OCI-LY1 (cell line): Measurements from ENCODE around the gene MAGI1.

ENCODE experiments used
- CTCF ChIP-seq: fragments of 200-600 bp; sonication (generic), shearing (Covaris generic); IDR thresholded peaks from 2 replicates; pipeline ENCODE4 v1.5.1; 2017; ENCODE audit warnings: mild to moderate bottlenecking, antibody characterized with exemption, low read length, moderate library complexity, mixed read lengths
- EZH2 ChIP-seq: fragments of 200-600 bp; sonication (generic), shearing (Covaris generic); IDR thresholded peaks from 2 replicates; pipeline ENCODE4 v1.8.0; 2017; ENCODE audit warnings: borderline replicate concordance, mixed run types, mild to moderate bottlenecking, antibody characterized with exemption, low read length, moderate library complexity, mixed read lengths

GRCh38 chr3:65425880-65426279, 612.8 kb downstream of the MAGI1 start:
- TF ChIP-seq CTCF (no peak), EZH2 (no peak)
